ENCODE data around the gene PRSS12. TPM values are rescaled to one million over a fixed set of nuclear protein-coding genes. Genes with fewer than 3 reads are reported as not detected.

PRSS12 gene
- total RNA-seq, 1 experiment from 2014 or later: 11.3 TPM

GRCh38 chr4:118322831-118323502, 29.8 kb downstream of the PRSS12 start:
- H3K27me3 ChIP-seq (ENCODE audit: insufficient read depth, low read depth): no peaks in the 10 kb centered on the region
- H3K9me2 ChIP-seq (ENCODE audit: insufficient read depth): no peaks in the 10 kb centered on the region
- no peaks in the 10 kb centered on the region for H3F3A ChIP-seq (ENCODE audit: insufficient read depth, low read depth)
- H3K9me3 ChIP-seq (ENCODE audit: insufficient read depth, low read depth): no peaks in the 10 kb centered on the region
- no peaks in the 10 kb centered on the region for H3K79me2 ChIP-seq (ENCODE audit: low read depth)
- intact Hi-C loops (cut with micrococcal nuclease; ENCODE audit: unreplicated experiment): no loop called here
- no peaks in the 10 kb centered on the region for H4K20me1 ChIP-seq (ENCODE audit: insufficient read depth)
- CTCF ChIA-PET: no interaction called here
- TF ChIP-seq, protein P1, sequence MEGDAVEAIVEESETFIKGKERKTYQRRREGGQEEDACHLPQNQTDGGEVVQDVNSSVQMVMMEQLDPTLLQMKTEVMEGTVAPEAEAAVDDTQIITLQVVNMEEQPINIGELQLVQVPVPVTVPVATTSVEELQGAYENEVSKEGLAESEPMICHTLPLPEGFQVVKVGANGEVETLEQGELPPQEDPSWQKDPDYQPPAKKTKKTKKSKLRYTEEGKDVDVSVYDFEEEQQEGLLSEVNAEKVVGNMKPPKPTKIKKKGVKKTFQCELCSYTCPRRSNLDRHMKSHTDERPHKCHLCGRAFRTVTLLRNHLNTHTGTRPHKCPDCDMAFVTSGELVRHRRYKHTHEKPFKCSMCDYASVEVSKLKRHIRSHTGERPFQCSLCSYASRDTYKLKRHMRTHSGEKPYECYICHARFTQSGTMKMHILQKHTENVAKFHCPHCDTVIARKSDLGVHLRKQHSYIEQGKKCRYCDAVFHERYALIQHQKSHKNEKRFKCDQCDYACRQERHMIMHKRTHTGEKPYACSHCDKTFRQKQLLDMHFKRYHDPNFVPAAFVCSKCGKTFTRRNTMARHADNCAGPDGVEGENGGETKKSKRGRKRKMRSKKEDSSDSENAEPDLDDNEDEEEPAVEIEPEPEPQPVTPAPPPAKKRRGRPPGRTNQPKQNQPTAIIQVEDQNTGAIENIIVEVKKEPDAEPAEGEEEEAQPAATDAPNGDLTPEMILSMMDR (conservative IDR thresholded peaks at IDR 0.05): no peak
- TF ChIP-seq EZH2 (IDR thresholded peaks at IDR 0.05; ENCODE audit: low read depth): no peak
- H3K4me3 ChIP-seq: no peak overlapping the region
- BruUV-seq (replicated peaks): no TSS peak
- no peak overlapping the region for H3K27ac ChIP-seq
- H3K4me1 ChIP-seq (replicated peaks; ENCODE audit: insufficient read depth): no peaks in the 10 kb centered on the region
- H2AFZ ChIP-seq: no peak overlapping the region
- H3K36me3 ChIP-seq (ENCODE audit: low read depth): no peaks in the 10 kb centered on the region
- H3K4me2 ChIP-seq: no peak overlapping the region
- POLR2A ChIA-PET (ENCODE audit: unreplicated experiment): no interaction called here
- DNase-seq: no peak

- no peaks in the 10 kb centered on the region for H4K20me1 ChIP-seq (ENCODE audit: insufficient read depth)
- H3K36me3 ChIP-seq (ENCODE audit: low read depth): no peaks in the 10 kb centered on the region
- no peak for DNase-seq
- H3K4me3 ChIP-seq: no peak overlapping the region
- H3K79me2 ChIP-seq (ENCODE audit: low read depth): no peaks in the 10 kb centered on the region
- TF ChIP-seq EZH2 (IDR thresholded peaks at IDR 0.05; ENCODE audit: low read depth): no peak
- TF ChIP-seq, protein P1 (conservative IDR thresholded peaks at IDR 0.05): no peak
- intact Hi-C loops (cut with micrococcal nuclease; ENCODE audit: unreplicated experiment): no loop called here
- ChIA-PET CTCF (no interaction called here), POLR2A (ENCODE audit: unreplicated experiment) (no interaction called here)
- H3K4me1 ChIP-seq (replicated peaks; ENCODE audit: insufficient read depth): no peaks in the 10 kb centered on the region
- no peaks in the 10 kb centered on the region for H3K27me3 ChIP-seq (ENCODE audit: insufficient read depth, low read depth)
- H3K9me3 ChIP-seq (ENCODE audit: insufficient read depth, low read depth): no peaks in the 10 kb centered on the region
- H3K9me2 ChIP-seq (ENCODE audit: insufficient read depth): no peaks in the 10 kb centered on the region
- BruUV-seq (replicated peaks): no TSS peak
- H3K27ac ChIP-seq: no peak overlapping the region
- no peak overlapping the region for H2AFZ ChIP-seq
- H3K4me2 ChIP-seq: no peak overlapping the region
- H3F3A ChIP-seq (ENCODE audit: insufficient read depth, low read depth): no peaks in the 10 kb centered on the region
These were observed 33.9 kb downstream of the PRSS12 start for GRCh38 chr4:118318931-118319330.

GRCh38 chr4:118317691-118318090, 35.1 kb downstream of the PRSS12 start:
- Histone ChIP-seq H3K27me3 (ENCODE audit: insufficient read depth, low read depth) (no peaks in the 10 kb centered on the region), H3K9me3 (ENCODE audit: insufficient read depth, low read depth) (no peaks in the 10 kb centered on the region), H3K79me2 (ENCODE audit: low read depth) (no peaks in the 10 kb centered on the region), H3K9me2 (ENCODE audit: insufficient read depth) (no peaks in the 10 kb centered on the region), H4K20me1 (ENCODE audit: insufficient read depth) (no peaks in the 10 kb centered on the region), H2AFZ (no peak overlapping the region), H3K27ac (no peak overlapping the region), H3K4me1 (replicated peaks; ENCODE audit: insufficient read depth) (no peaks in the 10 kb centered on the region), H3K36me3 (ENCODE audit: low read depth) (no peaks in the 10 kb centered on the region), H3K4me2 (no peak overlapping the region), H3K4me3 (no peak overlapping the region), H3F3A (ENCODE audit: insufficient read depth, low read depth) (no peaks in the 10 kb centered on the region)
- POLR2A ChIA-PET (ENCODE audit: unreplicated experiment): no interaction called here
- TF ChIP-seq EZH2 (IDR thresholded peaks at IDR 0.05; ENCODE audit: low read depth): no peak
- TF ChIP-seq, protein P1 (conservative IDR thresholded peaks at IDR 0.05): no peak
- BruUV-seq (replicated peaks): no TSS peak
- DNase-seq: no peak
- CTCF ChIA-PET: no interaction called here
- intact Hi-C loops (cut with micrococcal nuclease; ENCODE audit: unreplicated experiment): no loop called here
